HEK293 (cell line): ENCODE data around the gene RPL36.

Experiments used
- BCL11A ChIP-seq: fragments of 450-650 bp; formaldehyde crosslinking; IDR thresholded peaks from 2 replicates; pipeline ENCODE4 v1.5.1; 2016; ENCODE audit warnings: low read depth, missing biosample characterization, missing genetic modification characterization
- CTCF ChIP-seq: fragments of 450-650 bp; formaldehyde crosslinking; IDR thresholded peaks from 2 replicates; pipeline ENCODE4 v1.5.1; 2016; ENCODE audit warnings: missing biosample characterization, missing genetic modification characterization
- ZBTB21 ChIP-seq: fragments of 450-650 bp; formaldehyde crosslinking; IDR thresholded peaks from 2 replicates; pipeline ENCODE4 v1.5.1; 2017; ENCODE audit warnings: missing biosample characterization, missing genetic modification characterization
- ZNF112 ChIP-seq: fragments of 450-650 bp; formaldehyde crosslinking; IDR thresholded peaks from 2 replicates; pipeline ENCODE4 v1.5.0; 2017; ENCODE audit warnings: missing biosample characterization, missing genetic modification characterization
- ZNF138 ChIP-seq: fragments of 450-650 bp; formaldehyde crosslinking; IDR thresholded peaks from 2 replicates; pipeline ENCODE4 v1.5.1; 2016; ENCODE audit warnings: missing biosample characterization, missing genetic modification characterization, borderline replicate concordance
- ZNF184 ChIP-seq: fragments of 450-650 bp; IDR thresholded peaks from 2 replicates; pipeline ENCODE4 v1.5.1; 2018; ENCODE audit warnings: missing biosample characterization, mild to moderate bottlenecking, missing genetic modification characterization
- ZNF366 ChIP-seq: fragments of 450-650 bp; formaldehyde crosslinking; conservative IDR thresholded peaks from 2 replicates; pipeline ENCODE4 v1.5.1; 2016; ENCODE audit warnings: missing biosample characterization, missing genetic modification characterization
- ZNF433 ChIP-seq: fragments of 450-650 bp; formaldehyde crosslinking; IDR thresholded peaks from 2 replicates; pipeline ENCODE4 v1.5.1; 2016; ENCODE audit warnings: missing biosample characterization, missing genetic modification characterization, low read depth
- ZNF514 ChIP-seq: fragments of 450-650 bp; formaldehyde crosslinking; IDR thresholded peaks from 2 replicates; pipeline ENCODE4 v1.5.1; 2016; ENCODE audit warnings: missing biosample characterization, missing genetic modification characterization
- ZNF561 ChIP-seq: fragments of 450-650 bp; IDR thresholded peaks from 2 replicates; pipeline ENCODE4 v1.5.1; 2018; ENCODE audit warnings: missing biosample characterization, missing genetic modification characterization, borderline replicate concordance
- ZNF776 ChIP-seq: fragments of 450-650 bp; formaldehyde crosslinking; IDR thresholded peaks from 2 replicates; pipeline ENCODE4 v1.5.0; 2017; ENCODE audit warnings: missing biosample characterization, missing genetic modification characterization, borderline replicate concordance
- ZNF830 ChIP-seq: fragments of 450-650 bp; IDR thresholded peaks from 2 replicates; pipeline ENCODE4 v1.5.0; 2018; ENCODE audit warnings: missing biosample characterization, missing genetic modification characterization, low read depth, mild to moderate bottlenecking, moderate library complexity
- TF ChIP-seq, protein P1 (sequence below): fragments of 450-650 bp; formaldehyde crosslinking; optimal IDR thresholded peaks from 2 replicates; pipeline ENCODE3; 2016; ENCODE audit warnings: missing biosample characterization, mild to moderate bottlenecking, missing genetic modification characterization
- TF ChIP-seq, protein P2 (sequence below): fragments of 450-650 bp; formaldehyde crosslinking; IDR thresholded peaks from 2 replicates; pipeline ENCODE4 v1.5.1; 2017; ENCODE audit warnings: missing biosample characterization, missing genetic modification characterization

DNA sequence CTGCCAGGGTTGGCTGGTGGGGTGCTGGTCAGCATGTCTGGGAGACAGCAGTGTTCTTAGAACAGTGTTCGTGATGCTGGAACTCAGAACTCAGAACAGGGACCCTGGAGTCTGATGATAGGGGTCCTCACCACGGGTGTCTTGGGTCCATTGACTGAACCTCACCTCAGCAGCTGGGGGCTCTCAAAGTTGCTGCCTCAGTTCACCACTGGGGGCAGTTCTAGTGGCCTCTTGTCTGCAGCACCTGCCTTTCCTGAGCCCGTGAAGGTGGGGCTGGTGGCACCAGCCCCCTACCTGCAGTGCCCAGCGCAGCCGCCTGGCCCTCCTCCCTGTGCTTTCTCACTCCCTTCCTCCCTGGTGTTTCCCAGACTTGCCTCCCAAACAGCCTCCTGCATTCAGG is 38.7 kb upstream of the RPL36 start:
- TF ChIP-seq ZNF830 (tag by site-specific recombination), result no peak
- no peak for TF ChIP-seq BCL11A
- no peak for TF ChIP-seq ZBTB21 (tag by site-specific recombination)
- no peak for TF ChIP-seq ZNF561 (tag by site-specific recombination)
- no peak for TF ChIP-seq ZNF112 (tag by site-specific recombination)
- no peak for TF ChIP-seq ZNF433 (tag by site-specific recombination)
- no peak for TF ChIP-seq ZNF776 (tag by site-specific recombination)
- TF ChIP-seq, protein P1, sequence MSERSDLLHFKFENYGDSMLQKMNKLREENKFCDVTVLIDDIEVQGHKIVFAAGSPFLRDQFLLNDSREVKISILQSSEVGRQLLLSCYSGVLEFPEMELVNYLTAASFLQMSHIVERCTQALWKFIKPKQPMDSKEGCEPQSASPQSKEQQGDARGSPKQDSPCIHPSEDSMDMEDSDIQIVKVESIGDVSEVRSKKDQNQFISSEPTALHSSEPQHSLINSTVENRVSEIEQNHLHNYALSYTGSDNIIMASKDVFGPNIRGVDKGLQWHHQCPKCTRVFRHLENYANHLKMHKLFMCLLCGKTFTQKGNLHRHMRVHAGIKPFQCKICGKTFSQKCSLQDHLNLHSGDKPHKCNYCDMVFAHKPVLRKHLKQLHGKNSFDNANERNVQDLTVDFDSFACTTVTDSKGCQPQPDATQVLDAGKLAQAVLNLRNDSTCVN (tag by site-specific recombination), result no peak
- TF ChIP-seq ZNF514, result no peak
- no peak for TF ChIP-seq ZNF366 (tag by site-specific recombination)
- TF ChIP-seq CTCF (tag by site-specific recombination), result no peak
- TF ChIP-seq, protein P2, sequence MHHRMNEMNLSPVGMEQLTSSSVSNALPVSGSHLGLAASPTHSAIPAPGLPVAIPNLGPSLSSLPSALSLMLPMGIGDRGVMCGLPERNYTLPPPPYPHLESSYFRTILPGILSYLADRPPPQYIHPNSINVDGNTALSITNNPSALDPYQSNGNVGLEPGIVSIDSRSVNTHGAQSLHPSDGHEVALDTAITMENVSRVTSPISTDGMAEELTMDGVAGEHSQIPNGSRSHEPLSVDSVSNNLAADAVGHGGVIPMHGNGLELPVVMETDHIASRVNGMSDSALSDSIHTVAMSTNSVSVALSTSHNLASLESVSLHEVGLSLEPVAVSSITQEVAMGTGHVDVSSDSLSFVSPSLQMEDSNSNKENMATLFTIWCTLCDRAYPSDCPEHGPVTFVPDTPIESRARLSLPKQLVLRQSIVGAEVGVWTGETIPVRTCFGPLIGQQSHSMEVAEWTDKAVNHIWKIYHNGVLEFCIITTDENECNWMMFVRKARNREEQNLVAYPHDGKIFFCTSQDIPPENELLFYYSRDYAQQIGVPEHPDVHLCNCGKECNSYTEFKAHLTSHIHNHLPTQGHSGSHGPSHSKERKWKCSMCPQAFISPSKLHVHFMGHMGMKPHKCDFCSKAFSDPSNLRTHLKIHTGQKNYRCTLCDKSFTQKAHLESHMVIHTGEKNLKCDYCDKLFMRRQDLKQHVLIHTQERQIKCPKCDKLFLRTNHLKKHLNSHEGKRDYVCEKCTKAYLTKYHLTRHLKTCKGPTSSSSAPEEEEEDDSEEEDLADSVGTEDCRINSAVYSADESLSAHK, result no peak
- TF ChIP-seq ZNF184 (tag by site-specific recombination), result no peak
- TF ChIP-seq ZNF138 (tag by site-specific recombination), result no peak
